Thyroid gland (tissue), 4 donors: ENCODE results near the gene OR10C1. TPM values are rescaled to one million over a fixed set of nuclear protein-coding genes. Genes with fewer than 3 reads are reported as not detected.

Source experiments
- DNase-seq, 2 donors: peaks; one replicate each; pipeline ENCODE4 v3.0.0-alpha.2; 2019
- H3K27ac ChIP-seq, 3 donors: fragments of 200-600 bp; sonication (generic); 1 replicate in 2 of 3; 2 replicates in 1 of 3; pipeline ENCODE4 v1.5.1; 2016 to 2019; ENCODE audit warnings: mild to moderate bottlenecking in 1 of 3, moderate library complexity in 1 of 3
- H3K27me3 ChIP-seq: fragments of 200-600 bp; sonication (generic); one replicate; pipeline ENCODE4 v1.5.1; 2019
- H3K36me3 ChIP-seq, 2 donors: fragments of 200-600 bp; sonication (generic); one replicate each; pipeline ENCODE4 v1.5.1; 2016 to 2019
- H3K4me1 ChIP-seq, 2 donors: fragments of 200-600 bp; sonication (generic); one replicate each; pipeline ENCODE4 v1.5.1; 2017 to 2019
- H3K4me3 ChIP-seq, 3 donors: fragments of 200-600 bp; sonication (generic); replicated peaks in 1 of 3; 1 replicate in 2 of 3; 2 replicates in 1 of 3; pipeline ENCODE4 v1.5.1; 2016; ENCODE audit warnings: mild to moderate bottlenecking in 1 of 3
- H3K9me3 ChIP-seq: fragments of 200-600 bp; sonication (generic); one replicate; pipeline ENCODE4 v1.5.1; 2017
- POLR2A ChIP-seq, 2 donors: fragments of 450-650 bp; IDR thresholded peaks; one replicate each; pipeline ENCODE4 v1.6.1; 2017; ENCODE audit warnings: antibody characterized with exemption in 2 of 2, mild to moderate bottlenecking in 2 of 2, moderate library complexity in 1 of 2
- WGBS, 2 donors: methylation state at CpG; one replicate each; pipeline ENCODE4 v1.1.5; 2017; 5-methylcytosine and 5-hydroxymethylcytosine counted together
- intact Hi-C: fragments of 100-400 bp; cut with DNase I; formaldehyde crosslinking; loops from one replicate; pipeline ENCODE4 v1.15.1; 2023
- total RNA-seq, 4 donors: library from RNA; depleted of rRNA; stranded (reverse); fragments of >200 nt; gene quantifications; one replicate each; pipeline ENCODE4 v1.2.3, GENCODE V29; 2016
- TF ChIP-seq, protein P1 (sequence below), 6 experiments: fragments of 200-600 bp in 3 of 6; fragments of 450-650 bp in 3 of 6; sonication (generic) in 3 of 6; IDR thresholded peaks; one replicate each; pipeline ENCODE4 v1.5.1; 2016 to 2019; ENCODE audit warnings: antibody characterized with exemption in 6 of 6, mild to moderate bottlenecking in 2 of 6, inconsistent platforms in 1 of 6, moderate library complexity in 1 of 6

OR10C1 gene
- total RNA-seq, 4 donors from 2014 or later, result not detected

DNA sequence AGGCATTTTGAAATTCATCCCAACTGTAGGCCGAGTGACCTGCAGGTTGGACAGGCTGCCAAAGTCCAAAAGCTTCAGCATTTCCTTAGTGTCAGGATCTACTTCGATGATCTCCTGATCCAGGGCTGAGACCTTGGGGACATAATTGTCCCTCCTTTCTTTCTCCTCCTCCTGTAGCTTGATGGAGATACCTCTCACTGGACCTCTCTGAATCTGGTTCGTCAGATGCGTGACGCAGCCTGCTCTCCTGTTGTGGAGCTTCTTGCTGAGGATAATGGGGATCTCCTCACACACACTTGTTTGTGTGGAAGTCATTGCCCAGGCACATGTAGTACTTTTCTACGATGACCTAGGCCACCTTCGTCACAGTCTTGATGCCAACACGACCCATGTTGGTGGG is 50.2 kb downstream of the OR10C1 start:
- DNase-seq, result no peak
- WGBS, 2 donors, result 93% methylated on average over 8 of the region's 8 CpGs
- Histone ChIP-seq H3K9me3 (no peaks in the 10 kb centered on the region), H3K27me3 (no peaks in the 10 kb centered on the region), H3K4me3 (no peak overlapping the region), H3K36me3 (no peaks in the 10 kb centered on the region), H3K4me1 (no peaks in the 10 kb centered on the region), H3K27ac (no peak overlapping the region)
- intact Hi-C loops, result no loop called here
- TF ChIP-seq, protein P1, sequence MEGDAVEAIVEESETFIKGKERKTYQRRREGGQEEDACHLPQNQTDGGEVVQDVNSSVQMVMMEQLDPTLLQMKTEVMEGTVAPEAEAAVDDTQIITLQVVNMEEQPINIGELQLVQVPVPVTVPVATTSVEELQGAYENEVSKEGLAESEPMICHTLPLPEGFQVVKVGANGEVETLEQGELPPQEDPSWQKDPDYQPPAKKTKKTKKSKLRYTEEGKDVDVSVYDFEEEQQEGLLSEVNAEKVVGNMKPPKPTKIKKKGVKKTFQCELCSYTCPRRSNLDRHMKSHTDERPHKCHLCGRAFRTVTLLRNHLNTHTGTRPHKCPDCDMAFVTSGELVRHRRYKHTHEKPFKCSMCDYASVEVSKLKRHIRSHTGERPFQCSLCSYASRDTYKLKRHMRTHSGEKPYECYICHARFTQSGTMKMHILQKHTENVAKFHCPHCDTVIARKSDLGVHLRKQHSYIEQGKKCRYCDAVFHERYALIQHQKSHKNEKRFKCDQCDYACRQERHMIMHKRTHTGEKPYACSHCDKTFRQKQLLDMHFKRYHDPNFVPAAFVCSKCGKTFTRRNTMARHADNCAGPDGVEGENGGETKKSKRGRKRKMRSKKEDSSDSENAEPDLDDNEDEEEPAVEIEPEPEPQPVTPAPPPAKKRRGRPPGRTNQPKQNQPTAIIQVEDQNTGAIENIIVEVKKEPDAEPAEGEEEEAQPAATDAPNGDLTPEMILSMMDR (IDR thresholded peaks at IDR 0.05), result no peak
- no peak for TF ChIP-seq POLR2A (IDR thresholded peaks at IDR 0.05)

GRCh38 chr6:29490055-29490454 is 50.9 kb downstream of the OR10C1 start:
- no peaks in the 10 kb centered on the region for H3K27me3 ChIP-seq
- H3K4me1 ChIP-seq, result no peaks in the 10 kb centered on the region
- intact Hi-C loops, result no loop called here
- no peak overlapping the region for H3K27ac ChIP-seq
- no peaks in the 10 kb centered on the region for H3K9me3 ChIP-seq
- DNase-seq, result no peak
- no peak overlapping the region for H3K4me3 ChIP-seq
- H3K36me3 ChIP-seq, result no peaks in the 10 kb centered on the region
- WGBS, 2 donors, result 76 to 83% methylated on average over 3 of the region's 3 CpGs
- TF ChIP-seq, protein P1 (IDR thresholded peaks at IDR 0.05), result no peak
- no peak for TF ChIP-seq POLR2A (IDR thresholded peaks at IDR 0.05)

DNA sequence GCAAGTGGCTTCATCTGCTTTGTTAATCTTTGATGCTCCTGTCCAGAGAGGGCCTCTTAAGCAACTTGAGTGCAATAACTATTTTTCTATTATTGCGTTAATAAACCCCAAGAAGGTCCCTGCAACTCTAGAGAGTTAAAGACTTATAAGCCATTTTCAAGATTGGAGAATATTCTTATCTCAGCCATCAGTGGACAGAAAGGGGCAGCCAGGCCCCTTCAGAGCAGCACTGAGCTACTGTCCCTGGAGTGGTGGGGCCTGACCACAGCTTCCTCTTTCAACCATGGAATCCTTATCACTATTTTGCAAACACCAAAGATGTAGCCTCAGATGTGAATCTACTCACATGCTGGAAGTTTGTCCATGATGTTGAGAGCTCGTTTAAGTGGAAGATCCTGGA is 51.4 kb downstream of the OR10C1 start:
- intact Hi-C loops, result no loop called here
- TF ChIP-seq POLR2A (IDR thresholded peaks at IDR 0.05), result no peak
- TF ChIP-seq, protein P1 (IDR thresholded peaks at IDR 0.05), result no peak
- H3K9me3 ChIP-seq, result no peaks in the 10 kb centered on the region

More for the DNA sequence above, 51.4 kb downstream of the OR10C1 start:
- WGBS, 2 donors, result 69 to 80% methylated on average over 2 of the region's 2 CpGs
- Histone ChIP-seq H3K27ac (no peak overlapping the region), H3K4me1 (no peaks in the 10 kb centered on the region), H3K36me3 (no peaks in the 10 kb centered on the region), H3K27me3 (no peaks in the 10 kb centered on the region), H3K4me3 (no peak overlapping the region)
- no peak for DNase-seq

Other genes with a start within 250 kb of the OR10C1 start
- gene OR14J1, start 137.6 kb upstream of the OR10C1 start, total RNA-seq, result not detected
- not detected for gene OR5V1, start 70.4 kb upstream of the OR10C1 start, total RNA-seq
- not detected for gene OR12D3, start 64.0 kb upstream of the OR10C1 start, total RNA-seq
- not detected for gene OR12D2, start 43.7 kb upstream of the OR10C1 start, total RNA-seq
- gene OR12D1, start 24.4 kb upstream of the OR10C1 start, total RNA-seq, result not detected
- gene OR11A1, start 17.8 kb downstream of the OR10C1 start, total RNA-seq, result not detected
- gene OR2H1, start 17.8 kb downstream of the OR10C1 start, total RNA-seq, result not detected
- not detected for gene MAS1L, start 48.6 kb downstream of the OR10C1 start, total RNA-seq
- gene UBD, start 120.4 kb downstream of the OR10C1 start, total RNA-seq, result 1 to 10 TPM in 1 of 4 donors, under 1 TPM in 1, not detected in 2; 0.93 to 1.5 TPM
- gene OR2H2, start 145.8 kb downstream of the OR10C1 start, total RNA-seq, result not detected
- 10 to 100 TPM; 20.4 to 34.3 (median 23.8) TPM for gene GABBR1, start 193.9 kb downstream of the OR10C1 start, total RNA-seq
- gene MOG, start 217.8 kb downstream of the OR10C1 start, total RNA-seq, result not detected
- not detected for gene ZFP57, start 241.8 kb downstream of the OR10C1 start, total RNA-seq